ENCODE measurements around the gene BCL2. TPM values are rescaled to one million over a fixed set of nuclear protein-coding genes. Genes with fewer than 3 reads are reported as not detected.
"Not testable (repeated sequence)": the region's sequence is repeated elsewhere in the genome, so short reads cannot be mapped to it uniquely, and the experiment has no call there.

Gene BCL2
- total RNA-seq, 1 donor from 2014 or later = 39.1 TPM

GRCh38 chr18:63197246-63197869 lies 122.2 kb downstream of the BCL2 start:
- H3K36me3 ChIP-seq (ENCODE audit: control insufficient read depth in 3 of 3, insufficient read depth in 3 of 3, low read length in 3 of 3) = no peaks in the 10 kb centered on the region
- no peaks in the 10 kb centered on the region for H3K27me3 ChIP-seq (ENCODE audit: control insufficient read depth in 3 of 3, insufficient read depth in 3 of 3, low read length in 3 of 3)
- H3K9me3 ChIP-seq (ENCODE audit: control insufficient read depth in 3 of 3, low read length in 3 of 3) = no peaks in the 10 kb centered on the region
- H3K4me3 ChIP-seq (ENCODE audit: low read length in 3 of 3) = no peak overlapping the region
- peak overlapping the region; percentile 2 for H3K27ac ChIP-seq (ENCODE audit: low read depth, low read length)
- H3K9ac ChIP-seq (ENCODE audit: low read depth in 1 of 3, low read length in 3 of 3) = peak overlapping the region in 1 of 3 donors; percentile 1
- H3K4me1 ChIP-seq (ENCODE audit: control insufficient read depth in 3 of 3, insufficient read depth in 3 of 3, low read length in 3 of 3) = peaks cover 11 to 48% (median 21%) of the 10 kb centered on the region in 3 donors

DNA sequence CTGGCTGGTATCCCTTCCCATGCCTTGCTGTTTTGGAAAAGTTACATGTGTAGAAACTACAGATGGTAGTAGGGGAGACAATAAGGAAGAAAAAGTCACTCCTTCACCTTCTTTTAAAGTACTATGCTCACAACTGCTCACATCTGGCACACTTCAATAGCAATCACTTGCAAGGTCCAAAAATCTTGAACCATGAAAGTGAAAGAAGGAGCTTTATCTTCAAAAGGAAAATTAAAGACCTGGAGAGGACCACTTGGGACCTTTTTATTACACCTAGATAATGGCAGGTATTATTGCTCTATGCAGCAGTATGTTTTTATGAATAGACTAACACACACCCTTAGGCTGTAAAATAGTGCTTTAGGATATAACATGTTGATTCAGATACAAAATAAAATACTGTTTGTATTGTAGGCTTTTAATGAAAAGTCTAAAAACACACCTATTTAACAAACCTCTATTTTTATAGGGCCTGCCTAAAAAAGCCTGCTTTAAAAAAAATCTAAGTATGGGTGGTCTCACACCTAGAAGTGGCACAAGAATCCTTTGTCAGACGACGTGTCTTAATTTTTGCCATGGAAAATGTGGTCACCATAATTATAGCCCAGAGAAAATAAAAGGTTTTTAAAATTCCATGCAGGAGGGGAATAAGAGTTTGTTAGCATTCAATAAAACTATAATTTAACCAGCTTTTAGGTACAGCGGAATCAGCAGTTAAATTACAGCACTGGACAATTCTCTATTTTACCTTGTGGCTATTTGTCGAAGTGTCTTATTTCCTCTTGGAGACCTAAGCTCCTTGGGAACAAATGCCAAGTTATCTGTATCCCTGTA lies 124.0 kb downstream of the BCL2 start:
- no peaks in the 10 kb centered on the region for H3K27me3 ChIP-seq (ENCODE audit: control insufficient read depth in 3 of 3, insufficient read depth in 3 of 3, low read length in 3 of 3)
- peak overlapping the region; percentile 38 for H3K27ac ChIP-seq (ENCODE audit: low read depth, low read length)
- no peaks in the 10 kb centered on the region for H3K36me3 ChIP-seq (ENCODE audit: control insufficient read depth in 3 of 3, insufficient read depth in 3 of 3, low read length in 3 of 3)
- H3K4me3 ChIP-seq (ENCODE audit: low read length in 3 of 3) = no peak overlapping the region
- H3K4me1 ChIP-seq (ENCODE audit: control insufficient read depth in 3 of 3, insufficient read depth in 3 of 3, low read length in 3 of 3) = peaks cover 12 to 57% (median 27%) of the 10 kb centered on the region in 3 donors
- peak overlapping the region in 1 of 3 donors; percentile 0 for H3K9ac ChIP-seq (ENCODE audit: low read depth in 1 of 3, low read length in 3 of 3)
- H3K9me3 ChIP-seq (ENCODE audit: control insufficient read depth in 3 of 3, low read length in 3 of 3) = no peaks in the 10 kb centered on the region

- Histone ChIP-seq H3K27ac (ENCODE audit: low read depth, low read length) (peak overlapping the region; percentile 94), H3K36me3 (ENCODE audit: control insufficient read depth in 3 of 3, insufficient read depth in 3 of 3, low read length in 3 of 3) (no peaks in the 10 kb centered on the region), H3K4me1 (ENCODE audit: control insufficient read depth in 3 of 3, insufficient read depth in 3 of 3, low read length in 3 of 3) (peaks cover 12 to 41% (median 24%) of the 10 kb centered on the region in 3 donors), H3K27me3 (ENCODE audit: control insufficient read depth in 3 of 3, insufficient read depth in 3 of 3, low read length in 3 of 3) (no peaks in the 10 kb centered on the region), H3K9me3 (ENCODE audit: control insufficient read depth in 3 of 3, low read length in 3 of 3) (no peaks in the 10 kb centered on the region), H3K9ac (ENCODE audit: low read depth in 1 of 3, low read length in 3 of 3) (peak overlapping the region; percentile 1 to 43 (median 24)), H3K4me3 (ENCODE audit: low read length in 3 of 3) (peak overlapping the region in 1 of 3 donors; percentile 26)
Measured at GRCh38 chr18:63192885-63193349, 126.7 kb downstream of the BCL2 start.

- Histone ChIP-seq H3K27ac (ENCODE audit: low read depth, low read length) (peak overlapping the region; percentile 94), H3K9me3 (ENCODE audit: control insufficient read depth in 3 of 3, low read length in 3 of 3) (no peaks in the 10 kb centered on the region), H3K4me1 (ENCODE audit: control insufficient read depth in 3 of 3, insufficient read depth in 3 of 3, low read length in 3 of 3) (peaks cover 17 to 43% (median 25%) of the 10 kb centered on the region in 3 donors), H3K36me3 (ENCODE audit: control insufficient read depth in 3 of 3, insufficient read depth in 3 of 3, low read length in 3 of 3) (no peaks in the 10 kb centered on the region), H3K4me3 (ENCODE audit: low read length in 3 of 3) (peak overlapping the region in 1 of 3 donors; percentile 25), H3K27me3 (ENCODE audit: control insufficient read depth in 3 of 3, insufficient read depth in 3 of 3, low read length in 3 of 3) (no peaks in the 10 kb centered on the region), H3K9ac (ENCODE audit: low read depth in 1 of 3, low read length in 3 of 3) (peak overlapping the region in 2 of 3 donors; percentile 24 to 43)
Measured at GRCh38 chr18:63192126-63192884, 127.3 kb downstream of the BCL2 start.

DNA sequence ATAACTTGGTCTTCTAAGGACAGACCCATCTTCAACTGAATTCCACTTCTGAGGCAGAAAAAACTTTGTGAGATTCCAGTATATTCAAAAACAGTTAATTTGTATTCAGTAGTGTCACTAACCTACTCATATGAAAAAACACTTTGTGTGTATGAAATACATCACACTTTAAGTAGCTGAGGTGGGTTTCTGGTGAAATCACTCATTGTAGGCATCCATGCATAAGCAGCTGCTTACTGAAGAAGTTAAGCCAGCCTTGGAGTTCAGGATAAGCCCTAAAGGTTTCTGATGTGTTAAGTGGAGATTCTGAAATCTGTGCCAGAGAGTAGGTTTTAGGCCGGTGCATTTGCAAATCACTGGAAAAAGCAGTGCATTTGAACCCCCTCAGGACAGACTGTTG lies 128.2 kb downstream of the BCL2 start:
- no peaks in the 10 kb centered on the region for H3K9me3 ChIP-seq (ENCODE audit: control insufficient read depth in 3 of 3, low read length in 3 of 3)
- H3K27ac ChIP-seq (ENCODE audit: low read depth, low read length) = peak overlapping the region; percentile 94
- H3K27me3 ChIP-seq (ENCODE audit: control insufficient read depth in 3 of 3, insufficient read depth in 3 of 3, low read length in 3 of 3) = no peaks in the 10 kb centered on the region
- no peak overlapping the region for H3K4me3 ChIP-seq (ENCODE audit: low read length in 3 of 3)
- no peaks in the 10 kb centered on the region for H3K36me3 ChIP-seq (ENCODE audit: control insufficient read depth in 3 of 3, insufficient read depth in 3 of 3, low read length in 3 of 3)
- H3K9ac ChIP-seq (ENCODE audit: low read depth in 1 of 3, low read length in 3 of 3) = no peak overlapping the region
- H3K4me1 ChIP-seq (ENCODE audit: control insufficient read depth in 3 of 3, insufficient read depth in 3 of 3, low read length in 3 of 3) = peaks cover 22 to 47% (median 22%) of the 10 kb centered on the region in 3 donors

- H3K27me3 ChIP-seq (ENCODE audit: control insufficient read depth in 3 of 3, insufficient read depth in 3 of 3, low read length in 3 of 3); H3K4me3 ChIP-seq (ENCODE audit: low read length in 3 of 3); H3K27ac ChIP-seq (ENCODE audit: low read depth, low read length); H3K36me3 ChIP-seq (ENCODE audit: control insufficient read depth in 3 of 3, insufficient read depth in 3 of 3, low read length in 3 of 3); H3K9me3 ChIP-seq (ENCODE audit: control insufficient read depth in 3 of 3, low read length in 3 of 3); H3K9ac ChIP-seq (ENCODE audit: low read depth in 1 of 3, low read length in 3 of 3): not testable (repeated sequence)
- H3K4me1 ChIP-seq (ENCODE audit: control insufficient read depth in 3 of 3, insufficient read depth in 3 of 3, low read length in 3 of 3) = peaks cover 25 to 51% (median 27%) of the 10 kb centered on the region in 3 donors
Measured at GRCh38 chr18:63190838-63191237, 128.7 kb downstream of the BCL2 start.

DNA sequence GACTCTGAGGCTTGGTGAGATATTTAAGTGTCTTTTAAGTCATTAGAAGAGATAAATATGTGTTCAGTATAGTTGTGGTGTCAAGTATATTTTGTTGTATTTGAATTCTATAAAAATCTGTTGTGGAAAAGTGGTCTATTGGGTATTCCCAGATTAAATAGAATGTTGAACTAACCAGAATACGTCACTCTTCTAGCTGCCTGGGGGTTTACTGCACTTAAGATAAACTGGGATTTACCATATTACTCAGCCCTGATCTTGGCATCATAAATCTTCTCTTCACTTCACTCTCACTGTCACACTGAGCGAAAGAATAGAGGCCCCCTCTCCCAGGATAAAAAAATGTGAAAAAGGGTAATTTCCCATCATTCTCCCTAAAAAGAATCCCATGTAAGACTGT lies 129.8 kb downstream of the BCL2 start:
- Histone ChIP-seq H3K9me3 (ENCODE audit: control insufficient read depth in 3 of 3, low read length in 3 of 3) (no peaks in the 10 kb centered on the region), H3K4me1 (ENCODE audit: control insufficient read depth in 3 of 3, insufficient read depth in 3 of 3, low read length in 3 of 3) (peaks cover 28 to 55% (median 31%) of the 10 kb centered on the region in 3 donors), H3K36me3 (ENCODE audit: control insufficient read depth in 3 of 3, insufficient read depth in 3 of 3, low read length in 3 of 3) (no peaks in the 10 kb centered on the region), H3K9ac (ENCODE audit: low read depth in 1 of 3, low read length in 3 of 3) (no peak overlapping the region), H3K4me3 (ENCODE audit: low read length in 3 of 3) (no peak overlapping the region), H3K27ac (ENCODE audit: low read depth, low read length) (no peak overlapping the region), H3K27me3 (ENCODE audit: control insufficient read depth in 3 of 3, insufficient read depth in 3 of 3, low read length in 3 of 3) (no peaks in the 10 kb centered on the region)

DNA sequence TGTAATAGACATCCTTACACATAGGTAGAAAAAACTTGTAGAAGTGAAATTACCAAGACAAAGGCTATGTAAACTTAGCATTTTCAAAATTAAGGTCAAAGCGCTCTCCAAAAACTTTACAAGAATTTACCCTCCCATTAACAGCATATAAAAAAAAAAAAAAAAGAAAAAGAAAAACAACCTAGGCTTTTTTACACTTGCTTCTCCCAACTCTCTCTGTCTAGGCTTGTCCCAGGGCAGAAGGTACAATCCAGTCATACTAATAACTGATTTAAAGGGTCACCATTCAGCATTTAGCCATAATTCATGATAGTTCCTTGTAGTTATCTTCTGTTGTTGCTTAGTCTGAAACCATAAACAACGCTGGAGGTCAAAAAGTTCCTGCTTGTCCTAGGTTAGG lies 130.5 kb downstream of the BCL2 start:
- Histone ChIP-seq H3K9me3 (ENCODE audit: control insufficient read depth in 3 of 3, low read length in 3 of 3) (no peaks in the 10 kb centered on the region), H3K4me3 (ENCODE audit: low read length in 3 of 3) (no peak overlapping the region), H3K27ac (ENCODE audit: low read depth, low read length) (no peak overlapping the region), H3K4me1 (ENCODE audit: control insufficient read depth in 3 of 3, insufficient read depth in 3 of 3, low read length in 3 of 3) (peaks cover 28 to 53% (median 31%) of the 10 kb centered on the region in 3 donors), H3K36me3 (ENCODE audit: control insufficient read depth in 3 of 3, insufficient read depth in 3 of 3, low read length in 3 of 3) (no peaks in the 10 kb centered on the region), H3K9ac (ENCODE audit: low read depth in 1 of 3, low read length in 3 of 3) (no peak overlapping the region), H3K27me3 (ENCODE audit: control insufficient read depth in 3 of 3, insufficient read depth in 3 of 3, low read length in 3 of 3) (no peaks in the 10 kb centered on the region)

DNA sequence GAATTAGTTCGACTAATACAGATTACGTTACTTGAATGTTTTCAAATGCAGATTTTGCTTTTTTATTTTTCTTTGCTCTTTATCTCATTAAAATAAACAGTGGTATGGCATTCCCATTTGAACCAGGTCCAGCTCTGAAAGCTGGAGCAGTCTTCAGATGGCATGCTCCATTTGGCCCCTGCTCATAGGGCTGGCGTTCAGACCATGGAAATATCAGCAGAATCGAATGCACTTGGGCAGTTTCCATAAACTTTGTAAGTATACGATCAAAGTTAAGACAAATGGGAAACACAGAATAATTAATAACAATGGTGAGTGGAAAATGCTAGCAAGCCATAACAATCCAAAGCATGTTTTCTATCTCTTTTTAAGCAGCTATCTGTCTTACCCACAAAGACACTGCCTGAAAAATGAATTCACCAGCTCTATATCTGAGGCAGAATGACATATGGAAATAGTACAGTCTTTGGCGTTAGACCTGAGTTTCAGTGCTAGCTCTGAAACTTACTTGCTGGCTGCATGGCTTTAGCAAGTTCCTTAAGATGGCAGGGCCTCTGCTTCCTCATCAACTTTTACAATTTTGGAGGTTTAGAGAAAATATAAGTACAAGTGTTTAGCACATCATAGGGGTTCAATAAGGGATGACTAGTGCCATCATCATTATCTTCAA lies 131.6 kb downstream of the BCL2 start:
- H3K9me3 ChIP-seq (ENCODE audit: control insufficient read depth in 3 of 3, low read length in 3 of 3) = no peaks in the 10 kb centered on the region
- H3K9ac ChIP-seq (ENCODE audit: low read depth in 1 of 3, low read length in 3 of 3) = peak overlapping the region in 1 of 3 donors; percentile 3
- H3K36me3 ChIP-seq (ENCODE audit: control insufficient read depth in 3 of 3, insufficient read depth in 3 of 3, low read length in 3 of 3) = no peaks in the 10 kb centered on the region
- H3K27ac ChIP-seq (ENCODE audit: low read depth, low read length) = peak overlapping the region; percentile 81
- no peaks in the 10 kb centered on the region for H3K27me3 ChIP-seq (ENCODE audit: control insufficient read depth in 3 of 3, insufficient read depth in 3 of 3, low read length in 3 of 3)
- H3K4me1 ChIP-seq (ENCODE audit: control insufficient read depth in 3 of 3, insufficient read depth in 3 of 3, low read length in 3 of 3) = peaks cover 27 to 54% (median 30%) of the 10 kb centered on the region in 3 donors
- H3K4me3 ChIP-seq (ENCODE audit: low read length in 3 of 3) = no peak overlapping the region

All from skeletal muscle tissue (tissue), 4 donors.